ENCODE data around the gene REPIN1.

REPIN1 gene

DNA sequence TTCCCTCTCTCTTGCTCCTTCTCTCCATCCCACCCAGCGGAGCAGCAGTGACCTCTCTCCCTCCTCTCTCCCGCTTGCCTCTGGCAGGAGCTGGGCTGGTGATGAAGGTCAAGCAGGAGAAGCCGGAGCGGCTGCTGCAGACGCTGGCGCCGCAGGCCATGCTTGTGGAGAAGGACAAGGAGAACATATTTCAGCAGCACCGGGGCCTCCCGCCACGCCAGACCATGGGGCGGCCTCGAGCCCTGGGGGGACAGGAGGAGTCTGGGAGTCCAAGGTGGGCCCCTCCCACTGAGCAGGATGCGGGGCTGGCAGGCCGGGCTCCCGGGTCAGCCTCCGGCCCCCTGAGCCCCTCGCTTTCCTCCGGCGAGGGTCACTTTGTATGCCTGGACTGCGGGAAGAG lies 27.8 kb downstream of the REPIN1 start:
- no peak for DNase-seq (ENCODE audit: low spot score)

DNA sequence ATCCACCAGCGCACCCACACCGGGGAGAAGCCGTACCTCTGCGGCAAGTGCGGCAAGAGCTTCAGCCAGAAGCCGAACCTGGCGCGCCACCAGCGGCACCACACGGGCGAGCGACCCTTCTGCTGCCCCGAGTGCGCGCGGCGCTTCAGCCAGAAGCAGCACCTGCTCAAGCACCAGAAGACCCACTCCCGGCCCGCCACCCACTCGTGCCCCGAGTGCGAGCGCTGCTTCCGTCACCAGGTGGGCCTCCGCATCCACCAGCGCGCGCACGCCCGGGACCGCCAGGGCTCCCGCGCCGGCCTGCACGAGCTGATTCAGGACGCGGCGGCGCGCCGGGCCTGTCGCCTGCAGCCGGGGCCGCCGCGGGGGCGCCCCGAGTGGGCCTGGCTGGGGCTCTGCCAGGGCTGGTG lies 28.2 kb downstream of the REPIN1 start:
- DNase-seq (ENCODE audit: low spot score) = no peak

DNA sequence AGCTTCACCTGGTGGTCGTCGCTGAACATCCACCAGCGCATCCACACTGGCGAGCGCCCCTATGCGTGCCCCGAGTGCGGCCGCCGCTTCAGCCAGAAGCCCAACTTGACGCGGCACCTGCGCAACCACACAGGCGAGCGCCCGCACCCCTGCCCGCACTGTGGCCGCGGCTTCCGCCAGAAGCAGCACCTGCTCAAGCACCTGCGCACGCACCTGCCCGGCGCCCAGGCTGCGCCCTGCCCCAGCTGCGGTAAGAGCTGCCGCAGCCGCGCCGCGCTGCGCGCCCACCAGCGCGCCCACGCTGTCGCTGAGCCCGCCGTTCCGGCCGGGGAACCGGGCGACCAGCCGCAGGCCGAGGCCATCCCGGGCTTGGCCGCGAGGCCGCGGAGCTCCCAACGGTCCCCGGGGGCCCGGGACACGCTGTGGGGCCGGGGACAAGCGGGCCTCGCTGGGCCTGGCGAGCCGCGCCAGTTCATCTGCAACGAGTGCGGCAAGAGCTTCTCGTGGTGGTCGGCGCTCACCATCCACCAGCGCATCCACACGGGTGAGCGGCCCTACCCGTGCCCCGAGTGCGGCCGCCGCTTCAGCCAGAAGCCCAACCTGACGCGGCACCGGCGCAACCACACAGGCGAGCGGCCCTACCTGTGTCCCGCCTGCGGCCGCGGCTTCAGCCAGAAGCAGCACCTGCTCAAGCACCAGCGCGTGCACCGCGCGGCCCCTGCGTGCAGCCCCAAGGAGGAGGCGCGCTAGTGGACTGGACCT lies 28.9 kb downstream of the REPIN1 start:
- no peak for DNase-seq (ENCODE audit: low spot score)

DNA sequence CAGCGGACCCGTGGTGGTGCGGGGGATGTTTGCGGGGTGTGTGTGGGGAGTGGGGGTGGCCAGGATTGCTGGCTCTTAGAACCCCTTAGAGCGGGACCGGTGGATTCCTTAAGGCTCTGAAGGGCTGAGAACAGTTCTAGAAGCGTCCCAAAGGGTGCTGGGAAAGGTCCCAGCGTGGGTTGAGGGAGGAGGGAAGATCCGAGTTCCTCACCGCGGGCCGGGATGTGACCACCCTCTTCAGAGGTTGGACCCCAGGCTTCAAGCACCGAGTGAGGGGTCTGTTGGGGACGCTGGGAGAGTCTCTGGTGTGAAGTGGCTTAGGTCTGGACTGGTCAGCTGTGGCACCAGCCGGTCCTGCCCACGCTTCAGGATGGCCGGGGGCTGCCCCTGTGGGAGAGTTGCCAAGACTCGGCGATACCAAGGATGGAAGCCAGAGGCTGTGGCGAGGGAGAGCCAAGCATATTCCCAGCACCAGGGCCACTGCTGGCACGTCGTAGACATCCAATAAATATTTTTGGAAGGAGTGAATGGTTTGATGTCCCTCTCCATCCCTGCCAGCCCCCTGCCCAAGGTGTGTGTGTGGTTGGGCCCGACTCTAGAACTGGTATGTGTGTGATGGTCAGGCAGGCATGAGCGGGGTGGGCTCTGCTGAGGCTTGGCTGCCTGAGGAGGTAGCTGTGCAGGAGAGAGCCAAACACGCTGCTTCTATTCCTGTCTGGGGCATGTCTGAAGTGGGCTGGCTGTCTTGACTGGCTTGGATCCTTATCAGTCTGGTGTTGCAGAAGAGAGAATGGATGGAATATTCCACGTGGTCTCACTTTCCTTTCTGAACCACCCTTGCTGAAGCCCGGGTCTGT lies 29.7 kb downstream of the REPIN1 start:
- no peak for DNase-seq (ENCODE audit: low spot score)

DNA sequence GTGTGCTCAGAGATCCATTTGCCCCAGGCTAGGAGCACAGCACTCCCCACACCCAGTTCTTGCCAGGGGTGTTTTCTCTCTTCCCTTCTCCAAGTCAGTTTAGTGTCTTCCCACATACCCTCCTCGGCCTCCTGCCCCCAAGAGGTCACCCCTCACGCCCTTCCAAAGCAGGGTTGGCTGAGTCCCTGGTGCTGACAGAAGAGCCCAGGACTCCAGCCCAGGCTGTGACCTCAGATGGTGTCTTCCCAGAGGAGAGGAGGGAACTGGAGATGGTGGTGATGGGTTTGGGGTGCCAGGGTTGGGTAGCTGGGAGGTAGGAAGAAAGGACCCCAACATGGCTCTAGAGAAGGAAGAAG lies 30.3 kb downstream of the REPIN1 start:
- no peak for DNase-seq (ENCODE audit: low spot score)

DNA sequence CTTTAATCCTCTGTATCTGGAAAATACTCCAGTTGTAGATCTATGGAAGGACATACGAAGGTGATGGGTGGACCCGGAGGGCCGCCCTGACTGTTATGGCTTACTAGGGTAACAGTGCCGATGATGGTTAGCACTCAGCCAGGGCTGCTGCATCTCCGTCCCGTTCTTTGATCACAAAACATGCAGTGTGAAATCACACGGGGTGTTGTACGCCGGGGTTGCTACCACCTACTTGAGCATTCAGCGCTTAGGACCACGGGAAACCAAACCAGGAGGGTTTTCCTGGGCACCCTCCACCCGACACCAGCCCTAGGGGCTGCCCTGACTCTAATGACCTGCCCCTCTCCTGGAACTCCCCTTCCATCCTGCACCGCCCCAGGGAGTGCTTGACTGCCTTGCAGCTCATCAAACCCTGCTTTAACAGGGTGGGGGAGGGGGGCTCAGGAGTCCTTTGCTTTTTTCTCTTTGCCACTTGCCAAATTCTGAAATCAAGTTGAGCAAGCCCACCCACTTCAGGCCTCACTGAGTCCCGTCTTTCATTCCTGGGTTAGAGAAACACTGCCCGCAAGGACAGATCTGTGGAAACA lies 30.9 kb downstream of the REPIN1 start:
- no peak for DNase-seq (ENCODE audit: low spot score)

DNA sequence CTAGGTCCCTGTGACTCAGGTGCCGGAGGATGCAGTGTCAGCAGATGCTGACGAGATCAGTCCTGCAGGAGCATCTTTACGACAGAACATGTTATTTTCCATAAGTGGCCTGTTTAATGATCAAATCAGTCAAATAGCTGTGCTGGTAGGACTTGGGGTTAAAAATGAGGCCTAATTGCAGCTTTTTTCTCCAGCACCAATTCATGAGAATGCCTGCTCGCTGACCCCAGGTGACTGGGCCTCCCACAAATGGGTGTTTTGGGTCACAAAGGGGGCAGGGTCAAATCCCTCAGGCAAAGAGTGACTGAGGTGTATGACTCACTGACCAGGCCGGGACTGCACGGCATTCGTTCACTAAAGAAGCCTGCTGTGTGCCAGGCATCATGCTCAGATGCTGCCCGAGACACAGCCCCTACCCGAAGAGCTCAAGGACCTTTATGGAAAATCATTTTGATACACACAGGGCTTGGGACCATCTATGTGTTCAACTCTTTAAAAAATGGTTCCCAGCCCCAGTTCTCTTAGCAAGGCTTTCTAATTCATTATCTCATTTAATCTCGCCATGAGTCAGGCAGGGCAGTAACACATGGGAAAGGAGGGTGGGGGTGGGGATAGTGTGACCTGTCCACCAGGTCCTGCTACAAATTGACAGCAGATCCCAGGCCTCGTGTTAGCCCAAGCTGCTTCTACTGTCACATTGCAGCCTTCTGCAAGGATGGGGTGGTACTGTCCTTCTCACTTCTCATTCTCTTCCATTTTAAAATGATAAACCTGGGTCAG lies 31.6 kb downstream of the REPIN1 start:
- DNase-seq (ENCODE audit: low spot score) = peak; percentile 44

DNA sequence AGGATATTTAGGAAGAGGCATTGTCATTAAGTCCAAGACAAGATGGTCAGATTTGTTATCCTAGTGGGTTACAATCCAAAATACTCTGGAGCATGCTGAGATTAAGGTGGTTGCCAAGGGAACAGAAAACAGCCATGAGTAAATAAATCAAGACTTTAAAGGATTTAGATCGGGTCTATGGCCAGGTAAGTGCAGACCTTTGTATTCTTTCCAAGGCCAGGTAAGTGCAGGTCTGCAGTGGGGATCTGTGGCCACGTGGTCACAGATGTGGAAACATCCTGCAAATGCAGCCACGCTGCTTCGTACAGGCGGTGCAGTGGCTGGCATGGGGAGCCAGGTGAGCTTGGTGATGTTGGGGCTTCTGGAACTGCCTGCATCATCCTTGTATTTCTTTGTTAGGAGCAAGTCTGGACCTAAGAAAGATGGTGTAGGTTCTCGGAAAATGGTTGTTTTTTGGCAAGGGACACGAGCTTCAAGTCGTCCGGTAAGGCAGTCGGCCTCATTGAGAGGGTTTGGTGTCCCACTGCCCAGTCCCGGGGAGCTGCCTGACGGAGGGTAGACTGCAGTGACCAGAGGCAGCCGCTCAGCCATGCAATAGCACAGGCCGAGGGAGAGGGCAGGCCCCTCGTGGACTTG lies 32.3 kb downstream of the REPIN1 start:
- DNase-seq (ENCODE audit: low spot score) = no peak

DNA sequence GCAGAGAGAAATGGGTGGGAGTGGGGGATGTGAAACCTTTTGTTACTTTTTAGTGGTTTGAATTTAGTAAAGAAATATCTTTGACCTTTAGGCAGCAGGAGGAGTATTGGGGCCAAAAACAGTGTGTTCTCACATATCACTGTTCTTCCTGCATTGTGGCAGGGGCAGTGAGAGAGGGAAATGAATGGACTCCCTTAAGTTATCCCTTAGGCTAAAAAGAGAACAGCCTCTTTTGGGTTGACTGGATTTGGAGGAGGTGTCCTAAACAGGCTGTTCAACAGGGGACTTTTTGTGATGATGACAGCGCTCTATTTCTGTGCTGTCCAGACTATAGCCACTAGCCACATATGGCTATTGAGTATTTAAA lies 32.8 kb downstream of the REPIN1 start:
- DNase-seq (ENCODE audit: low spot score) = no peak

DNA sequence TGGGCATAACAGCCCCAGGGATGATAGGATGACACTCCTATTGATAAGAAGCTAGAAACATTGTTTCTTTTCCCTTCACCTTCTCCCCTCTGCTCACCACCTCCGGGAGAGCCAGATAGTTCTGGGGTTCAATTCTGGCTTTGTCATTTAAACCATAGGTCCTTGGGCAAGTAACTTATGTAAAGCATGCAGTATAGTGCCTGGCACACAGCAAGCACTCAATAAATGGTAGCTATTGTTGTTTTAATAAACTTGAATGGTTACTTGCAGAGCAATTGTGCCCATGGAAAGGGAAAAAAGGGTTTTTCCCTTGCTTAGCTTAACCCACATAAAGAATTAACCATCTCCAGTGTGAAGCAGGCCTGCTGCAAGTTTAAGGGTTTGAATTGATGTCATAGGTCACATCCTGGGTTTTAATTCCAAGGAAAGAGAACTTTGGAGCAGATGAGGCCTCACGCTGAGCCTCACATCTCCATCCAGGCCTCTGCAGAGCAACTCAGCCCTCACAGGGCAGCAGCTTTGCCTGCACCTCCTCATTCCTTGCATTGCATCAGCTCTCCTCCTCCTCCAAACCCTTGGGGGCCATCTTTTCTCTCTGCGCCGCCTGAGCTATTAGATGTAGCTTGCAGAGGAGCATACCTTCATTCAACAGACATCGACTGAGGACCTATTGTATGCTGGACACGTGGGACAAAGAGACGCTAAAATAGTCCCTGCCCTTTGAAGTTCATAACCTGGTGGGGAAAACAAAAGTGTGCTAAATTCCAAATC lies 33.4 kb downstream of the REPIN1 start:
- DNase-seq (ENCODE audit: low spot score) = no peak

DNA sequence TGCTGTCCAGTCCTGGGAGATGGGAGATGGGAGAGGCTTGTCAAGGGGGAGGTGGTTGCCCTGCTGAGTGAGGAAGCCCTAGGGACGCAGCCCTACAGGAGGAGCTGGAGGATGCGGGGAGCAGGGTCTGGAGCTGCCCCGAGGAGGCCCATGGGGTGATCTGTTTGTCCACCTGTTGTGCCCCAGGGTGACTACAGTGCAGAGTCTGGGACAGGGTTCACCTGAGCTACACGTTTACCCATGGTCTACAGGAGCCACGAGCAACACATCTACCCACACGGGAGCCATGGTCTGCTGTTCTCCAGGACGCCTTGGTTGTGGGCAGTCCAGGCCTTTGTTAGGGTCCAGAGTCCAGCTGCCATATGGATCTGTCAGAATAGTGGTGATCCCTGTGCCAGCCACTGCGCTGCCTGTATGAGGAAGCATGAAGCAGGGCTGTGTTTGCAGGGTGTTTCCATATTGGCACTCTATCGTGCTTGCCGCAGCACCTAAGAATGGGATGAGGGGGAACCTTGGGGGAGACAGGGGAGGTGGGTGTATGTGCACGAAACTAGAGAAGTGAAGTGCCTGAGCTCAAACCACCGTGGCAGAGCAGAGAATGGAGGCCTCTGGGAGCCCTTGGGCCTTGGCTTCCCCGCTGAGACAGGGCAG lies 34.2 kb downstream of the REPIN1 start:
- DNase-seq (ENCODE audit: low spot score) = peak; percentile 26

DNA sequence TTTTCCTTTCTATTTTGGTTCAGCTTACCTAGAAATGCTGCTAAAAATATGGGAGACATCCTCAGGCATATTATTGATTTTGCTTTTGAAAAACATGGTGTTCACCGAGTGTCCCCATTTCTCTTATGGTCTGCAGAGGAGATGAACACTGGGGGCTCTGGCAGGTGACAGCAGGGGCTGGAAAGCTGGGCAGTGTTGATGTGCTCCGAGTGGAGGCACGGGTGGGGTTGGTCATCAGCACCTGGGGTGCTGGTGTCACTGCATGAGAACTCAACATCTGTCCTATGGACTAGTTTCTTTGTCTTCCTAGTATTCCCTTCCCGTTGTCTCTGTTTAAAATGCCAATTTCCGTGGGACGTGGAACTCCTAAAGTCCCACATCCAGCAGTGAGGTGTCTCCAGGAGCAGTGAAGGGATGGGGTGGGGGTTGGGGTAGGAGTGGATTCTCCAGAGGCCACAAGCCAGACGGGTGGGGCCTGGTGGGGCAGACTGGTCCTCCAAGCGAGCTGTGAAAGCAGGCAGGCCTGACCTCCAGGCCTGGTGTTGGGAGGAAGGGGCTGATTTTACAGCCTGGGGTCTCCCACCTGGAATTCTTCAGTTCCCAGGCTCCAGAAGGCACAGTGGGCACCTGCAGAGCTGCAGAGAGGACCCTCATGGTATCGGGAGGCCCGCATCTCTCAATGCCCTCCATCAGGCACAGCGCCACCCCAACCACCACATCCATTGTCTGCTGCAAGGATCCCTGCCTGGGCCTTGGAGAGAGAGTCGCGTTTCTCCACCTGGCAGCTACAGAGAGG lies 35.0 kb downstream of the REPIN1 start:
- DNase-seq (ENCODE audit: low spot score) = no peak

DNA sequence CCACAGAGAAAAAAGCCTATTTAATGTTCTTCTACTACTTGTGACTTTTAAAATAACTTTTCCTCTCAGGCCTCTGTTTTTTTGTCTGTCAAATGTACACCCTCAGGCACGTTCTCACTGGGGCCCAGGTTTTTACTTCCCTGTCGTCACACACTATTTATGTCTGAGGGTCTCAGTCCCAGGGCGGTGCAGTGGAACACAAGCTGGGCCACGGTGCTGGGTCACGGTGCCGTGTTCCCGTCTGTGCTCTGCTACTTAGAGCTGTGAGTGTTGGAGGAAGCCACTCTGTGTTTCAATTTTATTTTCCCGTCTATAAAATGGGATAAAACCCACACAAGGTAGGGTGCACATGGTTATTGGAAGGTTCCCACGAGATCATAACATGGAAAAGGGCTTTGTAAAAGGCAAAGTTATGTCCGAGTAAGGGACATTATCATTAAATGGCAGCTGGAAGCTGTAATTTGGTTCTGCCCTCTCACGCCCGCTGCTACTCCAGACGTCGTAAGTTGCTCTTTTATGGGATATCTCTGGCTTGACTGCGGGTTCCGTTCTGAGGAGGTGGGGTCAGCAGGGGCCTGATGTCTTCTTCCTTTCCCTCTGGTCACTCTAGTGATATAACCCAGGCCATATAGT lies 35.7 kb downstream of the REPIN1 start:
- DNase-seq (ENCODE audit: low spot score) = no peak

DNA sequence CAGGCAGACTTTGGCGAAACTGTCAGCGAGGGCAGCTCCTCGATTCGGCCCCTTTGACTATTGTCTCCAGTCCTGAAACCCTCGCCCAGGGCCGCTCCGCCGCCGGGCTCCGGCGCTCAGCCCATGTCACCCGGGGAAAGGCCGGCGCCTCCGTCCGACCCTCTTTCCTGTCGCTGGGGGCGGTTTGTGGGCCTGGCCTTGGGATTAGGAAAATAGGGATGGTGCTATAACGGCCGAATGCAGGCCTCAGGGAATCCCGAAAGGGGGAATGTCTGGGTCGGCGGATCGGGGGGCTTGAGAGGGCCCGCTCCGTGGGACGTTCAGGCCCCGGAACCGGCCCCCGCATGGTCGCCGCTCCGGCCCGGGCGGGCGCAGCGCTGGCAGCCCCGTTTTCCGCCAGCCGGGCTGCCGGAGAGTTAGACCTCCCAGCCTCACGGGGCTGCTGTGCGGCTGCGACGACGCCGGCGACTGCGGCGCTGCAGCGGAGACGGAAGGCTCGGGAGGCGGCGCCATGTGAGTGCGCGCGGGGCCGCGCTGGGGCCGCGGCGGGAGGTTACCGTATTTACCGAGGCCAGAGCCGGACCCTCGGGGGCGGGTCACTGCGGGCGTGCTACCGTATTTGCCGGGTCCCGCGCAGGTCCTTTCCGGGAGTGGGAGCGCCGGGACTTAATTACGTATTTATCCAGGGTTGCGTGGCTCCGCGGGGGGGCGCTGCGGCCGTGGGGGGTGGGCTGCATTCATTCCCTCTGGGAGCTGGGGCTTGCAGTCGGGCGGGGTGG lies 36.4 kb downstream of the REPIN1 start:
- DNase-seq (ENCODE audit: low spot score) = peak; percentile 87

DNA sequence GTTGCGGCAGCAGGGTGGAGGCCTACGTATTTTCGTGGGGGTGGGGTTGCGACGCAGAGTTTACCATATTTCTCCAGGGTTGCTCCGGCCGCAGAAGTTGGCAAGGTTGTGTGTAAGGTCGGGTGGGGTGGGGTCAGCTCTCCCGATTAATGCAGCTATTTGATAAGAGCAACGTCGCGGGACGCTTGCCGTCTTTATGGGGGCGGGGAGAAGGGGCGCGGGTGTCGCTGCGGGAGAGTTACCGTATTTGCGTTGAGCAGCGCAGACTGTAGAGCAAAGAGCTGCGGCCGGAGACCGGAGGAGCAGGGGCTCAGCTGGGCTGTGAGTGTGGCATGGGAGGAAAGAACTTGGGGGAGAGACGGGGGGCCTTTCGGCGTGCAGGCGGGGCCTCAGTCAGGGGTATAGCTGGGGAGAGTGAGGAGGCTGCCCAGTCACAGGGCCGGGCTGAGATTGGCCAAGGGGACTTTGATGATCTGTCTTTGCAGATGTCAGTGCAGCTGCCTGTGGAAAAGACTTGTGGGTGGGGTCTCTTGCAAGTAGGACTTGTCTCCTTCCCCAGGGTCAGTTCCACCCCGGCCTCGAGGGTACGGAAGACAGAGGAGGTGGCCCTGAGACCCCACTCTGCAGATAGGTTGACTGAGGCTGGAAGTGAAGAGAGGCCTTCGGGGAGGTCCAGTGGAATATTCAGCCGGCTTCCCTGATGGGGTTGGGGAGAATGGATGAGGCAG lies 37.1 kb downstream of the REPIN1 start:
- DNase-seq (ENCODE audit: low spot score) = no peak

DNA sequence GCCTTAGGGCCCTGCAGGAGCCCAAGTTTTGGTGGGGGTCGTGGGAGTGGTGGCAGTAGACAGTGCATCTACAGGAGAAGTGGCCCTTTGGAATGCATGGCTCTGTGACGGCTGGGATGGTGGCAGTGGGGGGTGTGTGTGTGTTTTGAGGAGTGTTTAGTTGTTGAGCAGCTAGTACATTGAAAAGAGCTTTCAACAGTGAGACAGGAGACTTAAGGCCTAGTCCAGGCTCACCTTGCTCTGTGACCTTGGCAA lies 37.6 kb downstream of the REPIN1 start:
- DNase-seq (ENCODE audit: low spot score) = peak; percentile 21

DNA sequence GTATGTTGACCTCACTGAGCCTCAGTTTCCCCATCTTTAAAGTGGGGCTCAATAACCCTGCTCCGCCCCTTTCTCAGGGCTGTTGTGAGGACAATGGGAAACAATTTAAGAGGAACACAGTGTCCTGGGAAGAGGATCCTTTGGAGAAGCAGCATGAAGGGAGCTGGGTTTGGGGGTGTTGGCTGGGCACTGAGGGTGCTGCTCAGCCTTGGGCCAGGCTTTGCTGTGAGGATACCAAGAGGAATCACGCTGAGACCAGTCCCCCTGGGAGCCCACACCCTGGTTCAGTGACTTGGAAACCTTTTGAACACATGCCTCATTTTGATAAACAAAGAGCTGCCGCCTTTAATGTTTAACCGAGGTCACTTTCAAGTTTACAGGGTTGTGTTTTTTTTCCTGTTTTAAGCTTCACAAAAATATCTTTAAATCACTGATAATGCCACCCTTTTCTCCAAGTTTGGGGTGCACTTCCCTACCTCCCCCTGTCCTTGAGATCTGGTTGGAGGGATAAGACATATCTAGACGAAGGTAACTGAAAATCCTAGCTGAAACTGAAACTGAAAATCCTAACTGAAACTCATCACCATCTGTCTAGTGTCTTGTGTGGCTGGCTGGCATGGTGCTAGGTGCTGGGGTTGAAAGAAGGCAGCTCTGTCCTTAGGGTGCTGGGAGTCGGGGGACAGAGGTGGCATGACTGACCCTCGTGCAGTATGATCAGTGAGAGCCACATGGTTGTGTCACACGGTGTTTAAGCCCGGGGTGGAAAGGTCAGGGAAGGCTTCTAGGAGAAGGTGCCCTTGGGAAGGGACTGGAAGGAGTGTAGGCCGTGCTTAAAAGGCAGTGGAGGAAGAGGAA lies 38.2 kb downstream of the REPIN1 start:
- DNase-seq (ENCODE audit: low spot score) = peak; percentile 49
